ENCODE data around the gene KLF15.

KLF15 gene

DNA sequence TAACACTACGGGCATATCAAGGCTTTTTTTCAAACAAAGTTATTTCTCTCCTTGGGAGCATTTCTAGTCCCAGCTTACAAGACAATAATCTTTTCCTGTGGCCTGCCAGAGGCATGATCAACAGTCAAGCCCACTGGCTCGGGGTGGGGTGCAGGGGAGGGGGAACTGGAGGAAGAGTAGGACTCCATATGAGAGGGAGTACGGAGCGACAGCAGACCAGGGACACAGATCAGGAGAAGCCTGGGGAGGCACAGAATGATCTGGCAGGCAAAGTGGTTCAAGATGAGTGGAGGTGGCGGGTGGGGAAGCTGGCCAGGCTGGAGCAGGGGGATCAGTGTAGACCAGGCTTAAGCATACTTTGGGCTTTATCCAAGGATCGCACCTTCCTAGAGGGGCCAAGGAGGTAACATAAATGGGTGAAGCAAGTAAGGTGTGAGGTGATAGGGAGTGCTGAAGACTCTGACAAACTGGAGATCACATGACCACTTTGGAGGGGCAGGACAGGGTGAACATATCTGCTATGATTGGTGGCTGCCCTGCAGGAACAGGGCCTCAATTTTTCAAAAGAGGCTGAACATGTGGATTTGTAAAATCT lies 37.4 kb downstream of the KLF15 start:
- DNase-seq, result no peak

- DNase-seq, result no peak
Observed at GRCh38 chr3:126317029-126317996, 39.9 kb downstream of the KLF15 start.

GRCh38 chr3:126316501-126316939 lies 40.7 kb downstream of the KLF15 start:
- DNase-seq, result no peak

GRCh38 chr3:126316031-126316461 lies 41.2 kb downstream of the KLF15 start:
- no peak for DNase-seq

DNA sequence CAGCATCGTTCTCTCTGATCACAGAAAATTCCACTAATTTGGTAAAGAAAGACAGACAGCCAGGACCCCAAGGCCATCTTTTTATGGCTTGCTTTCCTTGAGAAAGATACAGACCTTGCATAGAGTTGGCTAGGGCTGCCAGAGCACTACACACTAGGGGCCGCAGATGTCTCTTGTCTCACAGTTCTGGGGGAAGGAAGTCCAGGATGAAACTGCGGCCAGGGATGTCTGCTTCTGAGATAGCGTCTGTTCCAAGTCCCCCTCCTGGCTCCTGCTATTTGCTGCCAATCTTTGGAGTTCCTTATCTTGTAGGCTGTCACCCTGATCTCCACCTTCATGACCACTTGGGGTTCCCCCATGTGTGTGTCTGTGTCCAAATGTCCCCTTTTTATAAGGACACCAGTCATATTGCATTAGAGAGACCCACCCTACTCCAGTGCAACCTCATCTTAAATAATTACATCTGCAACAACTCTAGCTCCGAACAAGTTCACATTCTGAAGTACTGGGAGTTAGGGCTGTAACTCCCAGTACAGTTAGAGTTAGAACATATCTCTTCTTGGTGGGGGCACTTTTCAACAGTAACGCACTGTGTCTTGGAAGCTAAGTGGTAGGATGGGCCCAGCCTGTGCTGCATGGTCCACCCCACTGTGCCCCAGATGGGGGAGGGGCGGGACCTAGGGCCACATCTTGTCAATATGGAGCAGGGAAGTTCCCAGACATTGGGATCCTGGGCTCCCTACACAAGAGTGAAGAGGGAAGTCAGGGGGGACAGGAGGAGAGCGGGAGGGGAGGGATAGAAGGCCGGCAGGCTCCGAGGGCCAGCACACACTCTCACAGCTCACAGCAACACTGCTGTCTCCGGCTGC lies 42.2 kb downstream of the KLF15 start:
- DNase-seq, result no peak

- no peak for DNase-seq
Observed at GRCh38 chr3:126314305-126314789, 42.9 kb downstream of the KLF15 start.

DNA sequence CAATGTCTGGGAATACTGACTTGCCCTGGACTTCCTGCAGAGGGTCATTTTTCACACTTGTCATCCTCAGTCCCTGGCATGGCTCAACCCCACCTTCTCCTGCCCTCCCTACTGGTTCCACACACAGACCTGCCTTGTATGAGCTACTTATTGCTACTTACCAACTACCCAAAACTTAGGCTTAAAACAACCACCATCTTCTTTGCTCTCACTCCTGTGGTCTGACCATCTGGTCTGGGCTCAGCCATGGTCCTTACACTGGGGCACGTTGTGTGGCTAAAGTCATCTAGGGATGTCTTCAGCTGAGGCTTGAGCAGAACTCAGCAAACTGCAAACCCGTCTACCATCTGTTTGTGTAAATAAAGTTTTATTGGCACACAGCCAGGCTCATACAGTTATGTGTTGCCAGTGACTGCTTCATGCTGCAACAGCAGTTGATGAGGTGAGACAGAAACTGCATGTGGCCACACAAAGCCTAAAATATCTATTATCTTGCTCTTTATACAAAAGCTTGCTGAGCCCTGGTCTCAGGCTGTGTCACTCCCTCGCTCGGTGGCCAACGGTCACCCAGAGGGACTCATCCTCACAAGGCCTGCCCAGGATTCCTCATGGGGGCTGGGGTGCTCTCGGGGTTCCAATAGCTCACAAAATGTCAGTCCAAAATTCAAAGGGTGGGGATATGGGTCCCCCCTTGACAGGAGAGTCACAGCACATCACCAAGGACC lies 43.5 kb downstream of the KLF15 start:
- no peak for DNase-seq

DNA sequence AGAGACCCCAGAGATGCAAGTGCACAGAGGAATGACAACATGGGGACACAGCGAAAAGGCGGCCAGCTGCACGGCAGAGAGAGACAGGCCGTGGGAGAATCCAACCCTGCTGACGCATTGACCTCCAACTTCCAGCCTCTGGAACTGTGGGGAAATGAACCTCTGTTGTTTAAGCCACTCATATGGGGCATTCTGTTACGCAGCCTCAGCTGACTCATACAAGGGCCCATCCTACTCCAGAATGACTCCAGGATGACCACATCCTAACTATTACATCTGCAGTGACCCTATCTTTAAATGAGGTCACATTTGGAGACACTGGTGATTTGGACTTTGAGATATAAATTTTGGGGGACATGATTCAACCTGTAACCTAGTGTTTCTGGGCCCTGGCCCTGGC lies 44.0 kb downstream of the KLF15 start:
- no peak for DNase-seq

DNA sequence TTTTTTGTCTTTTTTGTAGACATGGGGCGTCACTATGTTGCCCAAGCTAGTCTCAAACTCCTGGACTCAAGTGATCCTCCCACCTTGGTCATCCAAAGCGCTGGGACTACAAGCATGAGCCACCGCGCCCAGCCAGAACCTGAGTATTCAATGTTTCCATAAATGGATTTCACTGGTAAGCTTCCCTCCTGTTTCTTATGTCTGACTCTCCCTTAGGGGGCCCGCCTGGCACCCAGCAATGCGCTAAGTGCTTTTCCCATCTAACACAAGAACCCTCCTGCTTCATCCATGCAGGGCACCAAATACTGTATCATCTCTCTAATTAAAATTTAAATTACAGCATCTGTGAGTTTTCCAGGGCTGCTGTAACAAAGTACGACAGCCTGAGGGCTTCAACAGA lies 44.9 kb downstream of the KLF15 start:
- no peak for DNase-seq

GRCh38 chr3:126311338-126311978 lies 45.8 kb downstream of the KLF15 start:
- no peak for DNase-seq

DNA sequence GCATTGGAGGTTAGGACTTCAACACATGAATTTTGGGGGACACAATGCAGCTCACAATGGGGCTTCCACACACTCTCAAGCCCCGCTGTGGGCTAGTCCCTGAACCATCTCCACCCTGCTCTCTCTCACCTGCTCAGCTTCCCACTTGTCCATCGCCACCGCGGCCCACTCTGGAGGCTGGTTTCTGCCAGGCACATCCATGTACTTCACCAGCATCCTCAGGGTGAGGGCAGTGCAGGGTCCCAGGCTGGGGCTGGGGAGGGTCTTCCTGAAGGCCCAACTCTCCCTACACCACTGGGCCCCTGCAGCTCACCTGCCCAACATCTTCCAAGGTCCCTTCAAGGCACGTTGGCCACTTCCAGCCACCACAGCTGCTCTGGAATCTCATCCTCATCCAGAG lies 46.4 kb downstream of the KLF15 start:
- DNase-seq, result no peak

GRCh38 chr3:126309861-126310655 lies 47.1 kb downstream of the KLF15 start:
- no peak for DNase-seq

DNA sequence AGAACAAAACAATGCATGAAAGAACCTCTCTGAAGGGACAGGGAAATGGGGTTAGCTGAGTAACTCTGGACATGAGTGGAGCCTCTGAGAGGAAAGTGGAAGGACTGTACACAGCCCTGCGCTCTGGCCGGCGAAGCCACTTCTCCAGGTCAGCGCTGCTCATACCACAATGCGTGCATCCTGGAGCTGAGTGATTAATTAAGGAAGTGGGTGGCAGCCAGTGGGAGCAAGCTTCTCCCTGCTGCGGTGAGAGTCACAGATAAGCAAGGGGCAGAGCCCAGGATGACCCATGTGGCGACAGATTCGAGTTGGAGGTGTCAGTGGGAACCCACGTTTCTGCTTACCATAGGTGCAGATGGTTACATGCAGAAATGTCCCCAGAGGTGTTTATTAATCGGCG lies 48.0 kb downstream of the KLF15 start:
- DNase-seq, result no peak

- no peak for DNase-seq
Observed at GRCh38 chr3:126308394-126309125, 48.6 kb downstream of the KLF15 start.

DNA sequence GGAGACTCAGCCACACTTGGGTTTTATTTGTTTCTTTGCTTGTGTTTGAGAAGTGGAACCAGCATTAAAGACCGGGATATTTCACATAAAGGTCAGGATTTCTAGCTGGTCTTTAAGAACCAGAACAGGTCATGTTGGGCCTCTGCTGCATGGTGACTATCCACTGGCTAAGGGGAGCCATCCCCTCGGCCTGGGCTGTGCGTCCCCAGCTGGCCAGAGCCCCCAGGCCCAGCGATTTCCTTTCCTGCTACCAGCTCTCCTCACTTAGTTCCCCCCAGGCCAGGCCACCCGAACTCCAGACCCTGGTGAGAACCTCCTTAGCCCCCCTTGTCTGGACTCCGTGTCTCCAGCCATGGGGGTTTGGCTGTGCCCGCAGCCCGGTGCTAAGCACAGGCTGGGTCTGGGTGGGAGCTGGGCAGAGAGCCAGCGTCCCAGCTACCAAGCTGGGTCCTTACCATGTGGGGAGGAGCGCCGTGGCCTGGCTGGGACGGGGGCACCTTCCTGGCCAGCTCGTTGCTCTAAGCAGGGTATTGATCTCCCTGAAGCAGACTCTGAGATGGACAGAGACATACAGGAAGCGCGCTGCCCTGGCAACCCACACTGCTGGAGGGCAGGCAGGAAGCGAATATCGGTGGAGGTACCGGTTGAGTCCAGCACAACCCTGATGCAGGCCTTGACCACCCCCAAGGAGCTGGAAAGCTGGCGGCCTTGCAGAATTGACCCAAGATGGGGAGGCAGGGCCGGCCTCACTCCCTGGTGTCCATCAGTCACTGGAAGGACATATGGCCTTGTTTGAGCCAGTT lies 49.4 kb downstream of the KLF15 start:
- DNase-seq, result no peak

DNA sequence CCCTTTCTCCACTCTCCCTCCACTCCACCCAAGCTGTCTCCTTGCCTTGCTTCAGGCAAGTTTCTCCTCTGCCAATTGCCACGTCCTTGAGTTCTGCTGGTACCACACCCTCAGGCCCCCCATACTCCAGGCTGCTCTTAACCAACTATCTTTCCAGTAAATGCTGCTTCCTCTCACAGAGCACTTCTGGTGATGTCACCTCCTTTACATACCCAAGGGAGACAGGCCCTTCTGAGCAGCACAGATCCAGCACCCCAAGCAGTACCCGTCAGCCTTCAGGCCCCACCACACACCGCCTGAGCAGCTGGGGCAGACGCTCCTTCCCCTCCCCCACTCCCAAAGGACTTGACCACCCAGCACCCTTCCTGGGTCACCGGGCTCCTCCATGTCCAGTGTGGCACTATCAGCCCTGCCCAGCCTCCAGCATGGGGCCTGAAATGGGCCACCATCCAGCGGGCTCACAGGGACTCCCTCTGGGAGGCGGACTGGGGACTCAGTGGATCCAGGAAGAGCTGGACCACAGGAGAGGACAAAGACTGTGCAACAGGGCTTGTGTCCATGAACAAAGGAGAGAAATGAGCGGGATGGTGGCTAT lies 50.2 kb downstream of the KLF15 start:
- no peak for DNase-seq

DNA sequence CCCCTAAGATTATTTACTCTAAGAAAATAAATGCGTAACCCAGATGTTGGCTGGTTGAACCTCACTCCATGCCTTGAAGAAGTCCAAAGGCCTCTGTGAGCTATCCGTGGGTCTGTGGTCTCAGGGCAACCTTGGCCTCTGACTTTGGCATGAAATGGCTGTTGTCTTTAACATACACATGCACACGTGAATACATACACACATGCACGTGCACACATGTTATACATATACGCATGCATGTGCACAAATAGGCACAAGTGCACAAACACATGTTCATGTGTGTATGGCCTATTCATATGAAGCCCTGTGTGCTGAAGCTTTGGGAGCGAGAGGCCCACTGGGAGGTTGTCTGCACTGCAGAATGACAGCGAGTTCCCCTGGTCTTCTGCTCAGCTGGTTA lies 50.8 kb downstream of the KLF15 start:
- DNase-seq, result no peak

DNA sequence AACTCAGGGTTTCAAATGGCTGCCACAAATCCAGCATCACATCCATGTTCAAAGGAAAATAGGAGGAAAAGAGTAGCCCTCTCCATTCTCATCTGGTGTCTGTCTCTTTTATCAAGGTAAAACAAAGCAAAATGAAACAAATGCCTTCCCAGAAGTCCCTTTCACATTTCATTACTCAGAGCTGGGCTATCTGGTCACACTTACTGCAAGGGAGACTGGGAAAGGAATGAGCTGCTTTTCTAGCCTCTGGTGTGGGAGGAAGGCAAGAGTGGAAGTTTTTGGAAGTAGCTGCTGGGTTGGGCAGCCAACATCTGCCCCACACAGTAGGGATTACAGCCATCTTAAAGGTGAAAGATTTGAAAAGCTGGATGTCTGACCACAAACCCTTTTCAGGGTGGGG lies 51.8 kb downstream of the KLF15 start:
- no peak for DNase-seq

- no peak for DNase-seq
Observed at GRCh38 chr3:126304704-126305103, 52.5 kb downstream of the KLF15 start.
